Loucy (cell line): ENCODE data around the gene UCK2.

ENCODE experiments used
- EZH2phosphoT487 ChIP-seq: fragments of 200-600 bp; IDR thresholded peaks from 2 replicates; pipeline ENCODE4 v1.6.1; 2018; ENCODE audit warnings: antibody characterized with exemption, mild to moderate bottlenecking, moderate library complexity, borderline replicate concordance
- TF ChIP-seq, protein P1 (sequence below): fragments of 200-600 bp; sonication (generic); conservative IDR thresholded peaks from 2 replicates; pipeline ENCODE4 v1.5.1; 2014; ENCODE audit warnings: mild to moderate bottlenecking, antibody characterized with exemption, low read length

DNA sequence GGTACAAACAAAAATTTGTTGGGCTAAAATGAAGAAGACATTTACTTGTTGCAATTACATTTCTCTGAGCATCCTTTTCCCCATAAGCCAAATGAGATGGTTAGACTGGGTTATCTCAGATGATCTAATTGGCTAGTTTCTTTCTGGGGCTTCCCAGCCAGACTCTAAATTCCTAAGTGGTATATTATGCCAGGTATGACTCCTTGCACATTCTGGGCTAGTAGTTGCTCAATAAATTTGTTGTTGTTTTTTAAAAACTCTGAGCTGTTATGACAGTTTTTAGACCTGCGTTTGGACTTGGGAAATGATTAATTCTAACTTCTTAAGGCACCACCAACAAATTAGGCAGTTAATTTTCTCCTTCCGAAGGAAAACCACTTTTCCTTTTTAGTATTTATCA, 66.1 kb downstream of the UCK2 start:
- TF ChIP-seq, protein P1, sequence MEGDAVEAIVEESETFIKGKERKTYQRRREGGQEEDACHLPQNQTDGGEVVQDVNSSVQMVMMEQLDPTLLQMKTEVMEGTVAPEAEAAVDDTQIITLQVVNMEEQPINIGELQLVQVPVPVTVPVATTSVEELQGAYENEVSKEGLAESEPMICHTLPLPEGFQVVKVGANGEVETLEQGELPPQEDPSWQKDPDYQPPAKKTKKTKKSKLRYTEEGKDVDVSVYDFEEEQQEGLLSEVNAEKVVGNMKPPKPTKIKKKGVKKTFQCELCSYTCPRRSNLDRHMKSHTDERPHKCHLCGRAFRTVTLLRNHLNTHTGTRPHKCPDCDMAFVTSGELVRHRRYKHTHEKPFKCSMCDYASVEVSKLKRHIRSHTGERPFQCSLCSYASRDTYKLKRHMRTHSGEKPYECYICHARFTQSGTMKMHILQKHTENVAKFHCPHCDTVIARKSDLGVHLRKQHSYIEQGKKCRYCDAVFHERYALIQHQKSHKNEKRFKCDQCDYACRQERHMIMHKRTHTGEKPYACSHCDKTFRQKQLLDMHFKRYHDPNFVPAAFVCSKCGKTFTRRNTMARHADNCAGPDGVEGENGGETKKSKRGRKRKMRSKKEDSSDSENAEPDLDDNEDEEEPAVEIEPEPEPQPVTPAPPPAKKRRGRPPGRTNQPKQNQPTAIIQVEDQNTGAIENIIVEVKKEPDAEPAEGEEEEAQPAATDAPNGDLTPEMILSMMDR, result no peak
- no peak for TF ChIP-seq EZH2phosphoT487
